Measurements from ENCODE around the gene CBLN1.
"Not testable (repeated sequence)": the region's sequence is repeated elsewhere in the genome, so short reads cannot be mapped to it uniquely, and the experiment has no call there.

CBLN1 gene

GRCh38 chr16:49277386-49277742 lies 4.3 kb downstream of the CBLN1 start:
- no peak for DNase-seq

- DNase-seq: no peak
These were observed 4.8 kb downstream of the CBLN1 start for GRCh38 chr16:49276646-49277385.

DNA sequence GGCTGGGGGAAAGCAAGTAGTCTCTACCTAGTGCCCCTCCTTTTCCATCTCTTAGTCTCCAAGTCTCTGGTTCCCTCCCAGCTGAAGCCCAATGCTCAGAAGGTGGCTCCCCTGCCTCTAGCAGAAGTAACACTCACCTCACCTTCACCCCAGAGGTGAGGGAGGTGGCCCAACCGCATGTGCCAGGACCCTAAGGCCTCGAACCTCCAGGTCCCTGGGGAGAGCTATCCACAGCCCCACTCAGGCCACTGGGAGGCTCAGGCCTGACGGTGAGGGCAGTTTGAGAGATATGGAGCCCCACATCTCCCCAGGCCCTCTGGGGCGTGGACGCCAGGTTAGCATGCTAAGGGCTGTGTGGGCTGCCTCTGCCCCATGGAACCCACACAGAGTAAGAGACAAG lies 5.8 kb downstream of the CBLN1 start:
- no peak for DNase-seq

DNA sequence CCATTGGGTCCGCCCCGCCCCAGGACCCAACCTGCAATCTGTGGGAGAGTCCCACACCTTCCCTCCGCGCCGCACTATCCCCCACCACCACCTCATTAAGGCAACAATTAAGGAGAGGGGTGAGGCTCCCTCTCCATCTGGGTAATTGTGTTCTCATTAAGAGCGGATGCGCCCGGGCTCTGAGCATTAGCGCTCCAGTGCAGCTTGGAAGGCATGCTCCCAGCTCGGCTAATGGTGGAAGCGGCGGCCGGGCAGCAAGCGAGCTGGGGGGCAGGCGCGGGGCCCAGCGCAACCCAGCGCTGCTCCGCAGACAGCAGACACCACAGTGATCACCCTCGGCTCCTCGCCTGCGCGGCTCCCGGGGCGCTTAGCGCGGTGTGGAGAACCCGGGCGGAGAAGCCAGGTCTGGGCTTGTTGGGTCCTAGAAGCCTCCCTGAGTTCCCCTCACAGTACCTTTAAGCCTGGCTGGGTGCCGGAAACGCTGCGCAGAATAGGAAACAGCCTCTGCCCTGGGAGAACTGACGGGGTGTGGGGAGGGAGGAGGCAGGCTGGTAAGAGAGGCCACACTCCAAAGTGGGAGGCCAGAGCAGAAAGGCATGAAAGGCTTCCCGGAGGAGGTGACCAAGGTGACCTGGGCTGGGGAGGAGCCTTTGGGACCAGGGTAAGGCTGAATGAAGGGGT lies 6.4 kb downstream of the CBLN1 start:
- DNase-seq: no peak

DNA sequence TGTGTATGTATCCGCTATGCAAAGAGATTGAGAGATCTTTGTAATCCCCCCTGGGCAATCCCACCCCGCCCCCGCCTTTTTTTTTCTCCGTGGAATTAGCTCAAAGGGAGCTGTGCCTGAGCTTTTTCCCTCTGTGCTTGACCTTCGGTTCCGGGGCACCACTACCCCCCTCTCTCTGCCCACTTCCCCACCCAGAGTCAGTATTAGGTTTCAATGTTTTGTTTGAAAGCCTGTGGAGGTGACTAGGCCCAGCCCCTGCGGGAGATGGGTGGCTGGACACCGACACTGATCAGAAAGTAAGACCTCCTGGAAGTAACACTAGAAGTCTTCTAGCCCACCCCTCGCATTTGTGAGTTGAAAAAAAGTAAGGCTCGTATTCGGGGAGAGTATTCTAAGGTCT lies 7.0 kb downstream of the CBLN1 start:
- DNase-seq: no peak

DNA sequence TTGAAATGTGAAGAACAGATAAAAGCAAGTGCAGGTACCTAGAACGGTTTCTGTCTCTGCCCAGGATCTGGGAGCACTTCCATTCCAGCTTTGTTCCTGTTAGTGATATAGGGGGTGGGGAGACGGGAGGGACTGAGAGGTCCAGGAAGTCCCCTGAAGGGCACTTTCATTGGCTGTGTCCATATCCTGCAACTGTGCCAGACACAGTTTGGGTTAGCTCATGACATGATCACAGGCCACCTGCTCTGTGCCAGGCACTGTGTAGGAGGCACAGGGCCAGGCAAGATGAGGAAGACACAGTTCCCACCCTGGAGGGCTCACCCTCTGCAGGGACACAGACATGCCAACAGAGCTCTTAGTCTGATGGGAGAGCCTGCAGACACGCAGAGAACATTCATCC lies 7.9 kb downstream of the CBLN1 start:
- no peak for DNase-seq

DNA sequence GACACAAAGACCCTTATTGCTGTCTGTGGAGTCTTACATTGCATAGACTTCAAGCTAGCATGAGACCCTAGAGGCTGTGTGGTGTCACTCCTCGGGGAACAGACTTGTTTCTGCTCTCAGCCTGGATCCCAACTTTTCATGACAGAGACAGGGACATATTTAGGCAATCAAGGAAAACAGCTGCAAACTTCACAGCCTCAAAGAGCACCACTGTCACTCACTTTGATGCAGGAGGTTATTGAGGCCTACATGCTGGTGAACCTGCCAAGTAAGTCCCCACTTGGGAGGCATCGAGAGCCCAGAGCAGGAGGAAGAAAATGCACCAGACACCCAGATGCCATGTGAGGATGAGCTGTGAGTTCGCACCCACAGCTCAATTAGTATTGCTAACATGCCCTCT lies 10.3 kb downstream of the CBLN1 start:
- DNase-seq: no peak

DNA sequence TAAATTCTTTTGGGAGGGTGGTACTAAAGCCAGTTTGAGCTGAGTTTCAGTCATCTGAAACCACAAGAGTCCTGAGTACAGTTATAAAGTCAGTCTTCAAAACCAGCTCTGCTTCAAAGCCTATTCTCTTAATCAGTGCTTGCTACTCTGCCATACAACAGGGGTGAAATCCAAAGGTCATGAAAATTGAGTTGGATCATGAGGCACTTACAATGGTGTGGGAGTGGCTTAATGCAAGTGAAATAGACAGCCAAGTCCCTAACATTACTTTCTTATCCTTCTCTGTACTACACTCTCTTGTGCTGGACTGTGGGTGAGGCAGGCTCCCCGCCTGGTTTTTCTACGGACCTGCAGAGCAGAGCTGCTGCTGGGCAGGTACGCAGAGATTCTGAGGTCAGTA lies 12.4 kb downstream of the CBLN1 start:
- no peak for DNase-seq

DNA sequence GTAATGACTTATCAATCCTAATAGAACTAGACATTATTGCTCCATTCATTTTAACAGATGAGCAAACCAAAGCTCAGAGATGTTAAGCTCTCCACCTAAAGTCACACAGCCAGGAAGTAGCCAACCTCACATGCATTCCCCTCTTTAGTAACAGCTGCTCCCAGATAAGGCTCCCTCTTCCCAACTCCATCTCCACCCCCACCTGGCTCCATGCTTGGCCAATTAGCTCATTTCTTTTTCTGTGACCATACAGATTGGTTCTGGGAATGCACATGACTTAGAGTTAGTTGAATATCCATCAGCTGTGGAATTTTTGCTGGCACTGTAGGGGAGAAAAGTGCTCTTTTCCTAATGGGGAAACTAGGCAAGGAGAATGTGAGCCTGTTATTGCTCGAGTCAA lies 13.0 kb downstream of the CBLN1 start:
- no peak for DNase-seq

- DNase-seq: no peak
These were observed 19.1 kb downstream of the CBLN1 start for GRCh38 chr16:49262501-49262900.

- no peak for DNase-seq
These were observed 19.7 kb downstream of the CBLN1 start for GRCh38 chr16:49261930-49262329.

DNA sequence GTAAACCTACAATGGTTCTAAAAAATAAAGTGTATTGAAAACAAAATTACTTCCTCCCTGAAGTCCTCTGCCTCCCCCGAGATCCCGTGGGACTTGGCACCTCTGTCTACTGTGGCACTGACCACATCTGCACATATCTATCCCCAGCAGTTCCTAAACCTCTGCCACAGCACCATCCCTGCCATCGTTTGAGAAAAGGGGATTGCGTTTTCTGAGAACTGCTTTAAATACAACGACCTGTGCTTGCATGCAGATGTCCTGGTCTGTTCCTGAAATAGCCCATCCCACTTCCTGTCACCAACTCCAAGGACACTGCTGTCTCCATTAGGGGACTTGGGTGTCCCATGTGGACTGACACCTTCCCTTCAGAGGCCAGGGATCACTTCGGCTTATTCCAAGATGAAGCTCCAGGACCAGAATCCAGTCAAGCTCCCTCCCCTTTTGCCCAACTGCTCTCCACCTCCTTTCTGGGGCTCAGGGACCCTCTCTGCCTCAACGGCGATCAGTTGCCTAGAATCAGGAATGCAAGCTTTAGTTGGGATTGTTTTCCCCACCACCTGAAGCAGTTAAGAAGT lies 20.6 kb downstream of the CBLN1 start:
- no peak for DNase-seq

DNA sequence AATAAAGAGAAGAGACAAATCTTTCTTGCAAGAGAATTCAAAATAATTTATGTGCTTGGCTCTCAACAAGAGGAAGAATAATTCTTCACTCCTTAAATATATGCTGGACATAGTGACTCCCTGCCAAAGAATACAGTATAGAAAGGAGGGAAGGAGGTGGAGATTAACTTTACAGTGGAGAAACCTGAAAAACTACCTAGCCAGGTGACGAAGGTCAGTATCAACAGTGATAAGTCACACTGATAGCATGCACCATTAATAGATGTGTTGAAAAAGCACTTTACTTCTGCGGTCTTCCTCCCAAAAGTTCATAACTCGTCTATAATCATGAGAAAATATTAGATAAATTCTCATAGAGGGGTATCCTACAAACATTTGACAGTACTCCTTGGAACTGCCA lies 21.4 kb downstream of the CBLN1 start:
- DNase-seq: no peak

GRCh38 chr16:49259330-49259729 lies 22.3 kb downstream of the CBLN1 start:
- DNase-seq: no peak

DNA sequence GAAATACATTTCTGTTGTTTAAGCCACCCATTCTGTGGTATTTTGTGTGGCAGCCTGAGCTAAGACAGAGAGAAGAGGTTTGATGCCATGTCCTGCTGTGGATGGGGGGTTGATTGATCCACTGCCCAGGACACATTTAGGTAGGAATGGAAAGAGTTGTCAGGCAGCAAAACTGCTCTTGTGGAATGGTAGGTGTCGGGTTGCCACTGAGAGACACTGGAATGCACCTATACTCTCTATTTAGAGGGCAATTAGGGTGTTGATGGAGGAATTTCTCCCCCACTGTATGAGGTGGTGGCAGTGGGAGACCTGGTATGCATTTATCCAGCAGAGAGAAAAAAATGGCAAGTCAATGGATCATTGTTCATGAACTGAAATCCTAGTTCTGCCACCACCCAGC lies 30.9 kb downstream of the CBLN1 start:
- DNase-seq: no peak

GRCh38 chr16:49248227-49248626 lies 33.4 kb downstream of the CBLN1 start:
- no peak for DNase-seq

DNA sequence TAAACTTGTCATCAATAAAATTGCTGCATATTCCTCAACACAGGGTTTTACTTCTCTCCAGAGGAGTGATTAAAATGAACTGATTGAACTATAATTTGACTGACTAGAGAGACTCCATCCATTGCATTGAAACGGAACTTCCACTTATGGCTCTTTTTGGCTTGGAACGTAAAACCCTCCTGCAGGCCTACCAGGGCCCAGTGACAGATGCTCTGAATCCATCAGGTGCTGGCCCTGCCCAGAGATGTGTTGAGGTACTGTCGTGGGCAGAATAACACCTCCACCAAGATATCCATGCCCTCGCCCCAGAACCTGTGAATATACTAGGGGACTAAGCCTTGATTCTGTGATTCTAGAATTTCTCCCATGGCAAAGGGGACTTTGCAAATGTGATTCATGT lies 45.4 kb downstream of the CBLN1 start:
- DNase-seq: no peak

DNA sequence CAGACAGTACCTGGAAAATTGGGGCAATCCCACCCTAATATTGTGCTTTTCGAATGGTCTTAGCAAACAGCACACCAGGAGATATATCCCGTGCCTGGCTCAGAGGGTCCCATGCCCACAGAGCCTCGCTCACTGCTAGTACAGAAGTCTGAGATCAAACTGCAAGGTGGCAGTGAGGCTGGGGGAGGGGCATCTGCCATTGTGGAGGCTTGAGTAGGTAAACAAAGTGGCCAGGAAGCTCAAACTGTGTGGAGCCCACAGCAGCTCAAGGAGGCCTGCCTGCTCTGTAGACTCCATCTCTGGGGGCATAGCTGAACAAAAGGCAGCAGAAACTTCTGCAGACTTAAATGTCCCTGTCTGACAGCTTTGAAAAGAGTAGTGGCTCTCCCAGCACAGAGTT lies 53.3 kb downstream of the CBLN1 start:
- DNase-seq: not testable (repeated sequence)
